ENCODE measurements around the gene TUBB4B. TPM values are rescaled to one million over a fixed set of nuclear protein-coding genes. Genes with fewer than 3 reads are reported as not detected.
A peak's percentile ranks its signal among the peaks of the same experiment; 100 is the strongest.

The TUBB4B gene
- total RNA-seq, 2 experiments from 2014 or later, result 193 to 196 TPM

DNA sequence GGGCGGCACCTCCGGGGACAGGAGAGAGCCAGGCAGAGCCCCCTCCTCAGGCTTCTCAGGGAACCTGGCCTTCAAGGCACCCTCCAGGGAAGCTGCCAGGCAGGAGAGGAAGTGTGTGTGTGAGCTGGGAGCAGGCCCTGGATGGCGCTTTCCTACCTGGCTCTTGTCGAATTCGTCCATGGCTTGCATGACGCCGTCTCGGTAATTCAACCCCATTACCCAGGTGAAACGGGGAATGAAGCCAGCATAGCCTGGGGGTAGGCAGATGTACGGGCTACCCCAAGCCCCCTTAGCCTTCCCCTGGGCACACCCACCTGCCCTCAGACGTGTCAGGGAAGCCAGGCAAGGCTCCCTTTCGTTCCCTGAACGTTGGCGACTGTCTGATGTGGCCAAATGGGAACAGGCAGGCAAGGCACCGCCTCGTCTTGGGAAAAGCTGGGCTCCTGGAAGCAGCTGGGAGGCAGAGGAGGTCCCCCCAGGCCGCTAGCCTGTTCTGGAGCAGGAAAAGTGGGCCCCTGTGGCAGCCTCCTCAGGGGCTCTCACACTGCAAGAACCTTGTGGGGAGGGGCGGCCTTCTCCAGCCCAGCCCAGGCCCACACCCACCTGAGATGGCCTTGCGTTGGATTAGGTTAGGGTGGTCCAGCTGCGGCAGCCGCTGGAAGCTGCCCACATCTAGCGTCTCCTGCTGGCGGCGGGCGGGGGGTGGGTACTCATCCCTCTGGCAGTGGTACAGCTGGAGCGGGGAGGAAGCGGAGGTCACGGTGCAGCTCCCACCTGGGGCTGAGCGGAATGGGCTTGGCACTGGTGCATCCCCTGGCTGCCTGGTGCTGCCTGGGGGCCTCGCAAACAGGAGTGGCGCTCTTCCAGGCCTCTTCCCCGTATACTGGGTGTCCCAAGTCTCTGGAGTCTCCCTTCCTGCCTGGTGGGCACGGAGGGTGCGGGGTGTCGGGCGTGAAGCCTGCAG lies 3.7 kb downstream of the TUBB4B start:
- H3K4me1 Mint-ChIP-seq (ENCODE audit: low read depth), result peaks cover 15% of the 10 kb centered on the region
- no peak for DNase-seq
- intact Hi-C loops (cut with micrococcal nuclease), result loop anchor here (5.0 to 10.0 kb wide), 4 partner anchors 42 to 832 kb away; partner anchors contain the start of genes ANAPC2, ENTR1, PMPCA and SEC16A
- no peaks in the 10 kb centered on the region for H3K27me3 Mint-ChIP-seq (ENCODE audit: low read depth)
- CTCF ChIA-PET, result no interaction called here
- no peak overlapping the region for H3K4me3 Mint-ChIP-seq
- peaks cover 20% of the 10 kb centered on the region for H3K36me3 Mint-ChIP-seq (ENCODE audit: low read depth)
- H3K27ac Mint-ChIP-seq, result no peak overlapping the region
- no peaks in the 10 kb centered on the region for H3K9me3 Mint-ChIP-seq

DNA sequence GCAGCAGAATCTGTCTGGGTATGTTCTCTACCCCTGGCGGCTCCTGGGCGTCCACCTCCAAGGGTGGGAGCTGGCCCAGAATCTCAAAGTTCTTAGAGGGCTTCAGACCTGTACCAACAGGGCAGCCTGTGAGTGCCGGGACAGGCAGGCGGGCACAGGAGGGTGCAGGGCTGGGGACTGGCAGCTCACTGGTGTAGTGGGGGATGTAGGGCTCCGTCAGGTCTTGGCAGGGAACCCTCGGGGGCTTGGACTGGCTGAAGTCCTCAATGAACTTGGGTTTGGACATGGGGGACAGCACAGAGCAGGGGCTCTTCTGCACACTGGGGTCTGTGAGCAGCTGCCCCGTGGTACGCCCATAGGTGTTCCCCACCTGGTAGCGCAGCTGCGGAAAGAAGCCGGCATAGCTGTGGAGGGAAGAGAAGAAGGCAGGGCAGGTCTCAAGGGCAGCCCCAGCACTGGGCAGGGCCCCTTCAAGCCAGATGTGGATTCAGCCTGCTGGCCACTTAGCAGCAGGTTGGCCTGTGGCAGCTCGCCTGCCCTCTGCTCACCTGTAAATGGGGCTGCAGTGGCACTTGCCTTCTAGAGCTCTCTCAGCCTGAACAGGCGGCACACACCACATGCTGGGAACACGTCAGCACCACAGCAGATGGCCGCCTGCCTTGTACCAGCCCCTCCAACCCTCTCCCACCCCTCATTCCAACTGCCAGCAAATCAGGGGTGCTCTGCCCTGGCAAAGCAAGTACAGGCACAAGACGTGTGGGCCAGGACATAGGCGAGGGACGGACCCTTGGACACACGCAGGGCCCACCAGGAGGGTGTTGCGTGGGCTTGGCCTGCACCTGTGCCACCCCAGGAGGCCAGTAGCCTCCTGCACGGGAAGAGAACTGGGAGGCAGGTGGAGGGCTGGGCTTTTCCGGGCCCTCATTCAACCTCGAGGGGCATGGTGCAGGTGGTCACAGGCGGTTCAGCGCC lies 4.6 kb downstream of the TUBB4B start:
- no peak for DNase-seq
- Mint-ChIP-seq H3K4me1 (ENCODE audit: low read depth) (peaks cover 13% of the 10 kb centered on the region), H3K9me3 (no peaks in the 10 kb centered on the region), H3K4me3 (no peak overlapping the region), H3K27me3 (ENCODE audit: low read depth) (no peaks in the 10 kb centered on the region), H3K27ac (no peak overlapping the region), H3K36me3 (ENCODE audit: low read depth) (peaks cover 20% of the 10 kb centered on the region)
- CTCF ChIA-PET, result no interaction called here
- intact Hi-C loops (cut with micrococcal nuclease), result loop anchor here (10.0 kb wide), 1 partner anchor 761 kb away; the partner anchor contains the start of gene SEC16A

DNA sequence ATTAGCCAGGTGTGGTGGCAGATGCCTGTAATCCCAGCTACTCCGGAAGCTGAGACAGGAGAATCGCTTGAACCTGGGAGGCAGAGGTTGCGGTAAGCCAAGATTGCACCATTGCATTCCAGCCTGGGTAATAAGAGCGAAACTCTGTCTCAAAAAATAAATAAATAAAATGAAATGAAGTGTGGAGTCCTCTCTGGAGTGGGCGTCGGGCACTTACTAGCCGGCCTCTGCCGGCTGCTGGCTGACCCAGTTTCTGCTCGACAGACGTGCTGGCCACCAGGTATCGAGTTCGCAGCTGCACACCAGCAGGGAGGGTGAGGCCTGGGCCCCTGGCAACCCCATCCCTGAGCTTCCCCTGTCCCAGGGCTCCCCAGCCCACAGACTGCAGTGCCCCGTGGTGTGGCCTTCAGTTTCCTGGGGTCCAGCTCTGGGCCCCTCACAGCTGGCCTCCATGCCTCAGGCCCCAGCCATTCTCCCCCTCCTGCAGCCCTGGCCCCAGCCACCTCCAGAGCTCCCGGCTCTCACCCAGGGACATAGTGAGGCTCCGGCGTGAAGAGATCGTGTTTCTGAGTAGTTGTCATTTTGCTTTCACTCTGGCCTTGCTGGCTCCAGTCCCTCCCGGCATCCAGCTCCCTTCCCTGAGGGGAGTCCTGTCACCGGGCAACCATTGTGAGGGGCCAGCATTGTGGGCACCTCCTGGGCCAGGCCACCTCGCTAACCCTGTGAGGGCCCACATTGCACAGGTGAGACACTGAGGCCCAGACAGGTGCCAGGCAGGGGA lies 6.2 kb downstream of the TUBB4B start:
- DNase-seq, result no peak
- Mint-ChIP-seq H3K27me3 (ENCODE audit: low read depth) (no peaks in the 10 kb centered on the region), H3K4me3 (no peak overlapping the region), H3K9me3 (no peaks in the 10 kb centered on the region), H3K36me3 (ENCODE audit: low read depth) (peaks cover 11% of the 10 kb centered on the region), H3K27ac (no peak overlapping the region), H3K4me1 (ENCODE audit: low read depth) (peaks cover 11% of the 10 kb centered on the region)
- CTCF ChIA-PET, result interaction anchor here (1.1 to 1.5 kb wide), 2 partner anchors 9 to 11 kb away, joined by 3 to 4 read pairs; no protein-coding TSS in a partner anchor
- intact Hi-C loops (cut with micrococcal nuclease), result loop anchor here (10.0 kb wide), 1 partner anchor 763 kb away; the partner anchor contains the start of gene SEC16A

DNA sequence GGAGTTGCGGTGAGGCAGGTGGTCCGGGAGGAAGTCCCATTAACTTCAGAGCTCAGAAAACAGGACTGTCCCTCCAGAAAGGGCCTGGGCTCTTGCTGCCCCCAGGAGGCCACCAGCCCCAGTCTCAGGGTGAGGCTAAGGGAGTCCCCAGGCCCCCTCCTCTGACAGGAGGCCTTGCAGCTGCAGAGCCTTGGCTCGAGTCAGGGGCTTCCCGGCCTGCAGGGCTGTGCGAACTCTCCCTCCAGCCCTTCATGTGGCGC lies 6.8 kb downstream of the TUBB4B start:
- CTCF ChIA-PET, result interaction anchor here (1.5 kb wide), 1 partner anchor 9 kb away, joined by 4 read pairs; no protein-coding TSS in a partner anchor
- Mint-ChIP-seq H3K27ac (no peak overlapping the region), H3K9me3 (no peaks in the 10 kb centered on the region), H3K4me3 (no peak overlapping the region), H3K27me3 (ENCODE audit: low read depth) (no peaks in the 10 kb centered on the region), H3K36me3 (ENCODE audit: low read depth) (peaks cover 6% of the 10 kb centered on the region), H3K4me1 (ENCODE audit: low read depth) (peaks cover 5% of the 10 kb centered on the region)
- no peak for DNase-seq
- intact Hi-C loops (cut with micrococcal nuclease), result loop anchor here (10.0 kb wide), 1 partner anchor 763 kb away; the partner anchor contains the start of gene SEC16A

DNA sequence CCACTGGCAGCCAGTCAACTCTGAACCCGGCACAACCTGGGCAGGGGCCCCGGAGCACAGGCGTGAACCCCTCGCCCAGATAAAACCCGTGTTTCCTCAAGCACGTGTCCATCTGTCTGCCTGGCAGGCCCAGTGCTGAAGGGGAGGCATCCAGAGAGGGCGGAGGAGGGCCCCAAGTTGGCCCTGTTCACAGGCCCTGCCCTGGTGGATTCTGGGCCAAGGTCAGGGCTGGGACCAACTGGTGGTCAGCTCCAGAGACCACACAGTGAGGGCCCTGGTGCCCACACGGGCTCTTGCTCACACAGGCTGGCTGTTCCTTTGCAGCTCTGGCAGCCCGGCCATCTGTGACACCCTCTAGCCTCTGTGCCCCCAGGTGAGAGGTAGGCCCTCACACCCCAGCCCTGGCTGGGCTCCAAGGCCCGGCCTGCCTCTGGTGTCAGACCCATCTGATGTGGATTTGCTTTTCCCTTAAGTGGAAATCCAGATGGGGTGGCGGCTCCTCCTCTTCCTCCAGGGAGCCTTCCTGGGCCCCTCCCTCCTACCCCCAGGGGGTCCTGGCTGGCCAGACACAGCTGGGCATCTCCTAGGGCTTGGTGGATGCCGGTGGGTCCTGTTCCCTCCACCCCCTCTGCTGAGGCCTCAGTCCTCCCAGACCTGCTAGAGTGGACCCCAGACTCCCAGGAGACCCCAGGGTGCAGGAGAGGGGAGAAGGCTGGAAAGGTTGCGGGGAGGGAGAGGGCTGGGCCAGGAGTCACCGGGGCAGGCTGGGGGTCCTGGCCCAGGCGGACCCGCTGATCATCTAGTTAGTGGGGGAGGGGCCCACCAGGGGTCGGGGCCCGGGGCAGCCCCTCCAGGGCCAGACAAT lies 9.5 kb downstream of the TUBB4B start:
- intact Hi-C loops (cut with micrococcal nuclease), result no loop called here
- CTCF ChIA-PET, result interaction anchor here (0.8 to 1.1 kb wide), 2 partner anchors 17 to 131 kb away, joined by 3 read pairs; no protein-coding TSS in a partner anchor
- no peaks in the 10 kb centered on the region for H3K27me3 Mint-ChIP-seq (ENCODE audit: low read depth)
- no peak overlapping the region for H3K4me3 Mint-ChIP-seq
- H3K4me1 Mint-ChIP-seq (ENCODE audit: low read depth), result peaks cover 6% of the 10 kb centered on the region
- H3K36me3 Mint-ChIP-seq (ENCODE audit: low read depth), result no peaks in the 10 kb centered on the region
- H3K27ac Mint-ChIP-seq, result no peak overlapping the region
- no peaks in the 10 kb centered on the region for H3K9me3 Mint-ChIP-seq
- DNase-seq, result no peak

DNA sequence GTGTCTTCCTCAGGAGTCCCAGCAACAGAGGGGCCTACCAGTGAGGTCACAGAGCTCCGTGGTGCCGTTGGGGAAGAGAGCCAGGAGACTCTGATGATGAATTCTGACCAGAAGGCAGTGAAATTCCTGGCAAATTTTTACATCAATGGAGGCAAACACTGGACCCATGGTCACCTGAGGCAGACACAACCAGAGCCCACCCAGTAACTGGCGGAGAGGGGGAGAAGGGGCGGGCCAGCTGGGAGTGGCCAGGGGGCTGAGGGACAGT lies 10.0 kb downstream of the TUBB4B start, which contains the start of gene STPG3:
Gene STPG3, plus strand, starts transcription at position 93 of the 268 bp plus-strand sequence. Its CDS starts 1 bp downstream, at position 94.
- no peak within 1 kb of the TSS for H3K27ac Mint-ChIP-seq
- H3K4me1 Mint-ChIP-seq (ENCODE audit: low read depth), result peaks cover 7% of the 10 kb centered on the region
- H3K27me3 Mint-ChIP-seq (ENCODE audit: low read depth), result no peaks in the 10 kb centered on the region
- intact Hi-C loops (cut with micrococcal nuclease), result no loop called here
- DNase-seq, result no peak
- H3K36me3 Mint-ChIP-seq (ENCODE audit: low read depth), result no peaks in the 10 kb centered on the region
- CTCF ChIA-PET, result interaction anchor here (0.8 to 1.1 kb wide), 2 partner anchors 18 to 132 kb away, joined by 3 read pairs; no protein-coding TSS in a partner anchor
- no peak within 1 kb of the TSS for H3K4me3 Mint-ChIP-seq
- H3K9me3 Mint-ChIP-seq, result no peaks in the 10 kb centered on the region

DNA sequence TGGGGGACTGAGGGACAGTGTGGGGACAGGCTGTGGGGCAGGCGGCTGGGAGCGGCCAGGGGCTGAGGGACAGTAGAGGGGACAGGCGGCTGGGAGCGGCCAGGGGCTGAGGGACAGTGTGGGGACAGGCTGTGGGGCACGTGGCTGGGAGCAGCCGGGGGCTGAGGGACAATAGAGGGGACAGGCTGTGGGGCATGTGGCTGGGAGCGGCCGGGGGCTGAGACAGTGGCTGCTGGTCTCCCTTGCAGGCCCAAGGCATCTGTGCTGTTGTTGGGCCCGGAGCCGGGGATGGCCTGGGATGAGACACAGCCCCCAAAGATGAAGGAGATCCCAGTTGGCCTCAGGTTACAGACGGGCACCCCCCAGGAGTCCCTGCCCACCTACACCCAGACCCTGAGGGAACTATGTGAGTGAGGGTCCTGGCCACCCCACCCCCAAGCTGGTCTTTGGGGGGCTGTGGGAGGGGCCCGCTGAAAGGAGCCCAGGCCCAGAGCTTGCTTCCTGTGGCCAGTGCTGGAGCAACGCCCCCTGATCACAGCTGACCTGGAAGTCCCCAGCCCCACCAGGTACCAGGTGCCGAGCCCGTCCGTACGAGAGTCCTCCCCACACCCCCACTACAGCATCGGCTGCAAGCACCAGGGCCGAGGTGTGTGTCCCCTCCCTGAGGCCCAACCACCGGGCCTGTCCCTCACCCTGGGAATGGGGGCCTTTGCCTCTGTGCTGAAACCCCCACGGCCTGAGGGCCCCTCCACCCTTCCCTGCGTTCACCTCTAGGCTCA lies 10.6 kb downstream of the TUBB4B start:
- Mint-ChIP-seq H3K4me1 (ENCODE audit: low read depth) (peaks cover 12% of the 10 kb centered on the region), H3K36me3 (ENCODE audit: low read depth) (peaks cover 1% of the 10 kb centered on the region), H3K9me3 (no peaks in the 10 kb centered on the region), H3K27me3 (ENCODE audit: low read depth) (no peaks in the 10 kb centered on the region), H3K27ac (no peak overlapping the region), H3K4me3 (no peak overlapping the region)
- CTCF ChIA-PET, result interaction anchor here (0.8 to 1.1 kb wide), 2 partner anchors 19 to 132 kb away, joined by 3 read pairs; no protein-coding TSS in a partner anchor
- intact Hi-C loops (cut with micrococcal nuclease), result no loop called here
- DNase-seq, result no peak

DNA sequence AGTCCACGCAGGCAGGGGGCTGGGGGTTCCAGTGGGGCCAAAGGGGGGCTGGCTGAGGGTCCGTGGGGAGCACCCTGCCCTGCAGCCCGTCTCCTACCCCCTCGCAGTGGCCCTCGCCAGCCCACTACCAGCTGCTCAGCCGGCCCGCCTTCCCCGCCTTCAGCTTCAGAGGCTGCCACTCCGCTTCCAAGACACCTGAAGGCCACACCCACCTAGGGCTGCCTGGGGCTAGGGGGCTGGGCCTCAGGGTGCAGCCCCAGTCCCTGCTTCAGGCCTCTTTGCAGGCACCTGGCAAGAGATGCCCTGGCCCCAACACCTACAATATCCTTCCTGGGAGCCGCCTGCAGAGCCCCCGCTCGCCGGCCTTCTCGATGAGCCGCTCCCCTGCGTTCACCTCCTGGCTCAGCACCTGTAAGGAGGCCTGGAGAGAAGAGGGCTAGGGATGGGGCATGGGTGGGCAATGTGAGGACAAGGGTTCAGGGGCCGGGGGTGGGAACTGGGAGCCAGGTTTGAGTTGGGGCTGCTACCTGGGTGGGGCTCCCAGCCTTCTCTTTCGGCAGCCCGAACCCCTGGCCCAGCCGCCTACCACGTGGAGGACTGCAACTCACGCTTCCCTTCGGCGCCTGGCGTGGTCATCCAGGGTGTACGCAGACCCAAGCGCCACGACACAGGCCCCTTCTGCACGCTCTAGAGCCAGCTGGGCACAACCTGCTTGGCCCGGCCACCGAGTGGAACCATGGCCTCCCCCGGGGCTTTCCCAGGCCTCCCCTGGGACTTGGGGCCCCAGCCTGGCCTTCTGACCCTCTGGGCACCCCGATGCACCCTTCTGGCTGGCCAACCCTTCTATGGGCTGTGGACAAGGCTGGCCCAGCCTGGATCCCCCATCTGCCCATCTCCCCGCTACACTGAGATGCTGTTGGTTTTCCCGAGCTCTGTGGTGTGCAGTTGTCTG lies 11.7 kb downstream of the TUBB4B start:
- no peak overlapping the region for H3K4me3 Mint-ChIP-seq
- H3K9me3 Mint-ChIP-seq, result no peaks in the 10 kb centered on the region
- H3K4me1 Mint-ChIP-seq (ENCODE audit: low read depth), result peaks cover 18% of the 10 kb centered on the region
- no peaks in the 10 kb centered on the region for H3K27me3 Mint-ChIP-seq (ENCODE audit: low read depth)
- no peak for DNase-seq
- CTCF ChIA-PET, result no interaction called here
- H3K36me3 Mint-ChIP-seq (ENCODE audit: low read depth), result peaks cover 3% of the 10 kb centered on the region
- intact Hi-C loops (cut with micrococcal nuclease), result no loop called here
- no peak overlapping the region for H3K27ac Mint-ChIP-seq

DNA sequence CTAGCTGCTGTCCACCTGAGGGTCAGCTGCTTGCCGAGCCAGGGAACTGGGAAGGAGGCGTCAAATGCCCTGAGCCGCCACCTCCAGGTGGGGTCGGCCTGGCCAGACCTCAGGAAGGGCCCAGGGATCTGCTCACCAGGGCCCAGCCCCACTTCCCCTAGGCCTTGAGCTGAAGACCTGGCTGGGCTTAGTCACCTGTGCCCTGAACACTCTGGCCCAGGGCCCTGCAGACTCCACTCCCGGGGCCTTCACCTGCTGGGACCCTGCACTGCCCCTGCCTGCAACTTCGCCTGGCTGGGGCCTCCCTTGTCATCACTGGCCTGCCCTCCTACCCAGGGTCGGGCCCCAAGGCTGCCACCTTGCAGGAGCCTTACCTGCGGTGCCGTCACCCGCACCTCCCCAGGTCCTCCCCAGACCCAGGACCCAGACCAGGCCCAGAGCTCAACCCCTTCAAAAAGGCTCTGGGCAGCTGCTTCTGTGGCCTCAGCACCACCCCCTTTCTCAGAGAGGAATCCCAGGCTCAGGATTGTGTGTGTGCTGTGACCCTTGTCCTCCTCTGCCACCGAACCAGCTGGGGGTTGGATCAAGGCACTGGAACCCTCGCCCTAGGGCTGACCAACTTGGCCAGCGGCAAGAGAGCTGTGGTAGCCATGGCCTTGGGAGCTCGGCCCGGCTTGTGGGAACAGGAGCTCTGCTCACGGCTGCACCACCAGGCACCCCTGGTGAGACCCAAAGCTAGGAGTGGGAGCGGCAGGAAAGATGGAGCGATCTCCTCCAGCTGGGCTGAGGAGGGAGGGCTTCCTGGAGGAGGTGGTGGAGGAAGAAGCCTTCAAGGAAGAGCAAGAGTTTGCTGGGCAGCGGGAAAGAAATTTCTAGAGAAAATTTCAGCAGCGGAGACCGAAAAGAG lies 12.9 kb downstream of the TUBB4B start:
- Mint-ChIP-seq H3K4me1 (ENCODE audit: low read depth) (peaks cover 18% of the 10 kb centered on the region), H3K9me3 (no peaks in the 10 kb centered on the region), H3K27me3 (ENCODE audit: low read depth) (no peaks in the 10 kb centered on the region), H3K4me3 (peak overlapping the region; percentile 85), H3K36me3 (ENCODE audit: low read depth) (peaks cover 6% of the 10 kb centered on the region), H3K27ac (no peak overlapping the region)
- intact Hi-C loops (cut with micrococcal nuclease), result no loop called here
- CTCF ChIA-PET, result interaction anchor here (0.8 to 3.1 kb wide), 3 partner anchors 15 to 219 kb away, joined by 3 to 13 read pairs (median 3); no protein-coding TSS in a partner anchor
- DNase-seq, result no peak
